Fibroblast of gingiva (primary cell): ENCODE data around the gene MPV17L2.
A peak's percentile ranks its signal among the peaks of the same experiment; 100 is the strongest.
"Not testable (repeated sequence)": the region's sequence is repeated elsewhere in the genome, so short reads cannot be mapped to it uniquely, and the experiment has no call there.

Source experiments
- DNase-seq: peaks from one replicate; pipeline ENCODE4 v3.0.0-alpha.2; 2011; ENCODE audit warnings: low read depth

Gene MPV17L2

GRCh38 chr19:18193388-18194180, 566 bp downstream of the MPV17L2 start:
- no peak for DNase-seq

GRCh38 chr19:18194181-18194530, 1.1 kb downstream of the MPV17L2 start:
- DNase-seq: no peak

- DNase-seq: no peak
Observed at GRCh38 chr19:18194554-18195238, 1.7 kb downstream of the MPV17L2 start.

- DNase-seq: no peak
Observed at GRCh38 chr19:18196511-18196845, 3.5 kb downstream of the MPV17L2 start.

GRCh38 chr19:18197306-18197705, 4.3 kb downstream of the MPV17L2 start:
- no peak for DNase-seq

- DNase-seq: no peak
Observed at GRCh38 chr19:18197941-18198340, 4.9 kb downstream of the MPV17L2 start.

GRCh38 chr19:18198374-18198773, 5.4 kb downstream of the MPV17L2 start:
- no peak for DNase-seq

- no peak for DNase-seq
Observed at GRCh38 chr19:18202397-18202777, 9.4 kb downstream of the MPV17L2 start.

GRCh38 chr19:18202778-18203407, 9.9 kb downstream of the MPV17L2 start:
- DNase-seq: no peak

GRCh38 chr19:18203408-18203862, 10.4 kb downstream of the MPV17L2 start:
- DNase-seq: no peak

GRCh38 chr19:18203863-18204393, 10.9 kb downstream of the MPV17L2 start, which contains the start of gene RAB3A:
Gene RAB3A, minus strand, starts transcription at chr19:18204042. Its CDS starts 1,302 bp downstream, at chr19:18202740.
- peak; percentile 100 for DNase-seq

- DNase-seq: no peak
Observed at GRCh38 chr19:18204394-18205199, 11.6 kb downstream of the MPV17L2 start.

GRCh38 chr19:18205200-18205892, 12.3 kb downstream of the MPV17L2 start:
- DNase-seq: peak; percentile 71

GRCh38 chr19:18206018-18206417, 13.0 kb downstream of the MPV17L2 start:
- DNase-seq: no peak

- DNase-seq: peak; percentile 60
Observed at GRCh38 chr19:18208098-18208951, 15.3 kb downstream of the MPV17L2 start.

- not testable (repeated sequence) for DNase-seq
Observed at GRCh38 chr19:18209912-18210311, 16.9 kb downstream of the MPV17L2 start.

GRCh38 chr19:18211683-18212082, 18.7 kb downstream of the MPV17L2 start:
- DNase-seq: no peak

GRCh38 chr19:18214779-18215433, 21.9 kb downstream of the MPV17L2 start:
- DNase-seq: no peak

GRCh38 chr19:18216789-18217188, 23.8 kb downstream of the MPV17L2 start:
- no peak for DNase-seq

GRCh38 chr19:18218159-18218558, 25.1 kb downstream of the MPV17L2 start:
- no peak for DNase-seq
